WERI-Rb-1 (cell line): ENCODE data around the gene PDCD2.
"Not testable (repeated sequence)": the region's sequence is repeated elsewhere in the genome, so short reads cannot be mapped to it uniquely, and the experiment has no call there.

Experiments
- DNase-seq: peaks from one replicate; pipeline ENCODE4 v3.0.0-alpha.2; 2020
- H3K27ac ChIP-seq: fragments of 250-450 bp; sonication (Bioruptor Pico); 2 replicates; pipeline ENCODE4 v1.5.1; 2020; ENCODE audit warnings: mild to moderate bottlenecking, moderate library complexity
- H3K27me3 ChIP-seq: fragments of 250-450 bp; sonication (Bioruptor Pico); 2 replicates; pipeline ENCODE4 v1.5.1; 2021; ENCODE audit warnings: mild to moderate bottlenecking, low read depth, moderate library complexity; ENCODE audit not compliant: insufficient read depth, severe bottlenecking
- H3K36me3 ChIP-seq: fragments of 250-450 bp; sonication (Bioruptor Pico); 2 replicates; pipeline ENCODE4 v1.5.1; 2020; ENCODE audit warnings: mild to moderate bottlenecking, moderate library complexity
- H3K4me3 ChIP-seq: 2 replicates; pipeline ENCODE4 v1.5.1; 2011; ENCODE audit warnings: low read depth, mild to moderate bottlenecking, control low read depth, low read length
- H3K9me3 ChIP-seq: fragments of 250-450 bp; sonication (Bioruptor Pico); 2 replicates; pipeline ENCODE4 v1.5.1; 2021; ENCODE audit warnings: mild to moderate bottlenecking, moderate library complexity; ENCODE audit not compliant: severe bottlenecking
- CTCF ChIP-seq: IDR thresholded peaks from 2 replicates; pipeline ENCODE4 v1.5.1; 2011; ENCODE audit warnings: low read depth, mild to moderate bottlenecking, control low read depth, inconsistent platforms, low read length

Gene PDCD2

DNA sequence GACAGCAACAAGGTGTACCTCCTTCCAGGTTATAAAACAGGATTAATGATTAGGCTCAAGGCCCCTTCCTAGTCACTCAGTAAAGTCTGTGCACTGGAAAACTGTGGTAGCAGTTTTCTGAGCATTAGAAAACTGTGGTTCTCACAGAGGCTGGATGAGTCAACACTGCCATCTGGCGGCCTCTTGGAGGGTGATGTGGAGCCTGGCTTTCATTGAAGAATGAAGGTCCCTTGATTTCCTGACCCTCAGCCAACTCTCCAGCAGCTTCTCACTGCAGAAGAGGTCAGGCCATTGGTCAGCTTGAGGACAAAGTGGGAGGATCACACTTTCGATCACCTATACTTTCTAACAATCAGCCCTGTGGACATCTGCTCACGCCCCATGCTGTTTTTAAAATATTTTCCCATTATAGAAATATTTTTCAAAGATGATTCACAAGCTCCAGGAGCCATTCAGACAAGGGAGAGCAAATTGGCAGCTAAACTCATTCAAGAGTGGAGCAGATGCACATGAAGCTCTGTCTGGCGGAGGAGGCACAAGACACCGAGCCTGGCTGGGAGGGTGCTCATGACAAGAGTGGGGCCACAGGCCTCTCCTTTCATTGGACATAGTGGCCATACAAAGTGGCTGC, 54.5 kb downstream of the PDCD2 start:
- no peaks in the 10 kb centered on the region for H3K9me3 ChIP-seq
- no peak overlapping the region for H3K4me3 ChIP-seq
- TF ChIP-seq CTCF = peak; percentile 86
- H3K36me3 ChIP-seq = peaks cover 20% of the 10 kb centered on the region
- H3K27ac ChIP-seq = no peak overlapping the region
- H3K27me3 ChIP-seq = no peaks in the 10 kb centered on the region
- peak; percentile 66 for DNase-seq

GRCh38 chr6:170527995-170528394, 56.4 kb downstream of the PDCD2 start:
- not testable (repeated sequence) for H3K4me3 ChIP-seq, H3K27ac ChIP-seq, H3K36me3 ChIP-seq, H3K27me3 ChIP-seq, DNase-seq, H3K9me3 ChIP-seq

GRCh38 chr6:170525795-170526194, 58.6 kb downstream of the PDCD2 start:
- no peaks in the 10 kb centered on the region for H3K27me3 ChIP-seq
- H3K36me3 ChIP-seq = no peaks in the 10 kb centered on the region
- no peak overlapping the region for H3K27ac ChIP-seq
- no peaks in the 10 kb centered on the region for H3K9me3 ChIP-seq
- TF ChIP-seq CTCF = no peak
- DNase-seq = no peak
- H3K4me3 ChIP-seq = no peak overlapping the region
